Measurements from ENCODE around the gene HELB. TPM values are rescaled to one million over a fixed set of nuclear protein-coding genes. Genes with fewer than 3 reads are reported as not detected.

The HELB gene
- total and polyA plus RNA-seq, 8 donors: 0.31 to 10.1 (median 0.73) TPM

DNA sequence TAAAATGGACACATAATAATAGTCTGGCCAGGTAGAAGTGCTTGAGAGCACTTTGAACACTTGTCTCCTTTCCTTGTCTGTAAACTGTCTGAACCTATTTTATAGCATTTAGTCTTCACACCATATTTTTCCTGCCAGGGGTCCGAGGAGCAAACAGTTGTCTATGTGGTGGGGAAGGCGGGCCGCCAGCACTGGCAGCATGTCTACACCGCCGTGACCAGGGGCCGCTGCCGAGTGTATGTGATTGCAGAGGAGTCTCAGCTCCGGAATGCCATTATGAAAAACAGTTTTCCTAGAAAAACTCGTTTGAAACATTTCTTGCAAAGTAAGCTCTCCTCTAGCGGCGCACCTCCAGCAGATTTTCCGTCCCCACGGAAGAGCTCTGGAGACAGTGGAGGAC lies 28.7 kb downstream of the HELB start:
- intact Hi-C loops (cut with DNase I; ENCODE audit: low total_unique reads): no loop called here
- WGBS, 5 donors: 84 to 96% (median 93%) methylated on average over 13 of the region's 13 CpGs
- DNase-seq: no peak
- TF ChIP-seq POLR2A (IDR thresholded peaks at IDR 0.05) (no peak), EP300 (IDR thresholded peaks at IDR 0.05) (no peak), POLR2AphosphoS5 (IDR thresholded peaks at IDR 0.05) (no peak)
- TF ChIP-seq, protein P1, sequence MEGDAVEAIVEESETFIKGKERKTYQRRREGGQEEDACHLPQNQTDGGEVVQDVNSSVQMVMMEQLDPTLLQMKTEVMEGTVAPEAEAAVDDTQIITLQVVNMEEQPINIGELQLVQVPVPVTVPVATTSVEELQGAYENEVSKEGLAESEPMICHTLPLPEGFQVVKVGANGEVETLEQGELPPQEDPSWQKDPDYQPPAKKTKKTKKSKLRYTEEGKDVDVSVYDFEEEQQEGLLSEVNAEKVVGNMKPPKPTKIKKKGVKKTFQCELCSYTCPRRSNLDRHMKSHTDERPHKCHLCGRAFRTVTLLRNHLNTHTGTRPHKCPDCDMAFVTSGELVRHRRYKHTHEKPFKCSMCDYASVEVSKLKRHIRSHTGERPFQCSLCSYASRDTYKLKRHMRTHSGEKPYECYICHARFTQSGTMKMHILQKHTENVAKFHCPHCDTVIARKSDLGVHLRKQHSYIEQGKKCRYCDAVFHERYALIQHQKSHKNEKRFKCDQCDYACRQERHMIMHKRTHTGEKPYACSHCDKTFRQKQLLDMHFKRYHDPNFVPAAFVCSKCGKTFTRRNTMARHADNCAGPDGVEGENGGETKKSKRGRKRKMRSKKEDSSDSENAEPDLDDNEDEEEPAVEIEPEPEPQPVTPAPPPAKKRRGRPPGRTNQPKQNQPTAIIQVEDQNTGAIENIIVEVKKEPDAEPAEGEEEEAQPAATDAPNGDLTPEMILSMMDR (IDR thresholded peaks at IDR 0.05): no peak
- no peak overlapping the region for H3K4me3 ChIP-seq
- no peaks in the 10 kb centered on the region for H3K4me1 ChIP-seq
- no peak overlapping the region for H3K27ac ChIP-seq
- H3K9me3 ChIP-seq: no peaks in the 10 kb centered on the region
- peaks cover 0 to 34% (median 28%) of the 10 kb centered on the region in 4 donors for H3K36me3 ChIP-seq
- no peaks in the 10 kb centered on the region for H3K27me3 ChIP-seq

DNA sequence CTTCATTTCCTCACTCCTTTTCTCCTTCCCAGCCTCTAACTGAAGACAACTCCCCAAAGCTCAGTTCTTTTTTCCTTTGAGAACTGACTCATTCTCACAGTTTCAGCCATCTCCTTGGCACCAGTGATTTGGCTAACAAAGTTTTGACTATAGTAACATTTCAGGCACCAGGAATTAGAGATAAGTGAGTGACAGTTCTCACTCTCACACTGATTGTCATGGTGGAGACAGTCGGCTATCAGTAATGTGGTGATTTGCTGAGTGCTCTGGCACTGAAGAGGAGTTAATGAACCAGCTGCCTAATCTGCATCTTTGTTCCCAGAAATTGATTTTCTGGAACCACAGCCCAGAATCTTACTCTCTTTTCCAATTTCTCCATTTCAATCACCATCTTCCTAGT lies 29.5 kb downstream of the HELB start:
- intact Hi-C loops (cut with DNase I; ENCODE audit: low total_unique reads): no loop called here
- Histone ChIP-seq H3K27me3 (no peaks in the 10 kb centered on the region), H3K27ac (no peak overlapping the region), H3K9me3 (no peaks in the 10 kb centered on the region), H3K36me3 (peaks cover 0 to 34% (median 26%) of the 10 kb centered on the region in 4 donors), H3K4me1 (no peaks in the 10 kb centered on the region), H3K4me3 (no peak overlapping the region)
- TF ChIP-seq, protein P1 (IDR thresholded peaks at IDR 0.05): no peak
- no peak for TF ChIP-seq EP300 (IDR thresholded peaks at IDR 0.05)
- TF ChIP-seq POLR2A (IDR thresholded peaks at IDR 0.05): no peak
- TF ChIP-seq POLR2AphosphoS5 (IDR thresholded peaks at IDR 0.05): no peak
- WGBS, 5 donors: 86 to 100% (median 94%) methylated on average over 1 of the region's 1 CpG
- DNase-seq: no peak

DNA sequence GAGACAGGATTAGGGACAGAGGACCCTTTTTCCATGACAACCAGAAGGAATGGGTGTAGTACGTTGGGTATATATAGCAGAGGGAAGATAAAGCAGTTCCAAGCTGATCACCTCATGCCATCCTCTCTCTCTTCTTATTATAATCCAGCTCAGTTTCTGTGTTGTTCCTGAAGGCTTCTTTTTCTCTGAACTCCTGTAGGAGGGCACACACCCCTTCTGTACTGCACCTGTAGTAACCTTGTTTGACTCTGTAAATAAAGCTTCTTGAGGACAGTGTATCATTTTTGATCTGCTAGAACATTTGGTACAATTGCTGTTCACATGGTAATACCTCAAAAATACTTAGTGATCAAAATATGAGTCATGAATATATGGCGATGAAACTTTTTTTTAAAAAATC lies 33.5 kb downstream of the HELB start:
- TF ChIP-seq POLR2A (IDR thresholded peaks at IDR 0.05): no peak
- TF ChIP-seq POLR2AphosphoS5 (IDR thresholded peaks at IDR 0.05): no peak

DNA sequence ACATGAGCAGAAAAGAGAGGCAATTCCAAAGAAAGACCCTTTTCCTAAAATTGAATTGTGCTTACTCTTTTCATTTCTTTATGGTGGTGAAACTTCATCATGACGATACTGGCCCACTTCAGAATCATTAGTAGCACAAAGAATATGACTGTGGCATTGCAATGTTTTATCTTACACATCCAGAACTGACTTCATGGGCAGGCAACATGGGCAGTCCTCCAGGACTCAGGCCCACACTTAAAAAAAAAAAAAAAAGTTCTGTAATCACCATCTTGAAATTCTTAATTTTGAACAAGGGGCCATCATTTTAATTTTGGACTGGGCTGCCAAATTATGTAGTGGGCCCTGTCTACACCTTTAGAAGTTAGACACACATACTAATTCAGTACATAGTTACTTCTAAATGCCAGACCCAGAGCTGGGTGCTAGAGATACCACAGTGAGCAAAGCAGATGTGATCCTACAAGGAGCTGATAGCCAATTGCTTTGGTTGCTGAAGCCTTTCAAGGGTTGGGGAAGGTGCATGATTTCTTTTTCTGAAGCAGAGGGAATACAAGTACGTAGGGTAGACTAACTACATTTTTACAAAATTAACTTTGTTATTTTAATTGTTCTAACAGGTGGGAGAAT lies 35.2 kb downstream of the HELB start:
- Histone ChIP-seq H3K4me1 (no peaks in the 10 kb centered on the region), H3K36me3 (peaks cover 5 to 67% (median 57%) of the 10 kb centered on the region in 4 donors), H3K9me3 (peaks cover 3 to 26% (median 11%) of the 10 kb centered on the region in 4 donors), H3K27me3 (no peaks in the 10 kb centered on the region), H3K4me3 (no peak overlapping the region), H3K27ac (no peak overlapping the region)
- TF ChIP-seq EP300 (IDR thresholded peaks at IDR 0.05): no peak
- TF ChIP-seq, protein P1 (IDR thresholded peaks at IDR 0.05): no peak
- no peak for TF ChIP-seq POLR2AphosphoS5 (IDR thresholded peaks at IDR 0.05)
- TF ChIP-seq POLR2A (IDR thresholded peaks at IDR 0.05): no peak
- WGBS, 5 donors: 94 to 98% (median 96%) methylated on average over 2 of the region's 2 CpGs
- DNase-seq: no peak
- intact Hi-C loops (cut with DNase I; ENCODE audit: low total_unique reads): no loop called here

More for the DNA sequence above, 33.5 kb downstream of the HELB start:
- Histone ChIP-seq H3K4me3 (no peak overlapping the region), H3K36me3 (peaks cover 5 to 72% (median 58%) of the 10 kb centered on the region in 4 donors), H3K27ac (no peak overlapping the region), H3K4me1 (no peaks in the 10 kb centered on the region), H3K9me3 (peaks cover 0 to 8% (median under 1%) of the 10 kb centered on the region in 4 donors), H3K27me3 (no peaks in the 10 kb centered on the region)
- intact Hi-C loops (cut with DNase I; ENCODE audit: low total_unique reads): no loop called here
- WGBS, 5 donors: 86 to 96% (median 92%) methylated on average over 2 of the region's 2 CpGs
- no peak for DNase-seq

DNA sequence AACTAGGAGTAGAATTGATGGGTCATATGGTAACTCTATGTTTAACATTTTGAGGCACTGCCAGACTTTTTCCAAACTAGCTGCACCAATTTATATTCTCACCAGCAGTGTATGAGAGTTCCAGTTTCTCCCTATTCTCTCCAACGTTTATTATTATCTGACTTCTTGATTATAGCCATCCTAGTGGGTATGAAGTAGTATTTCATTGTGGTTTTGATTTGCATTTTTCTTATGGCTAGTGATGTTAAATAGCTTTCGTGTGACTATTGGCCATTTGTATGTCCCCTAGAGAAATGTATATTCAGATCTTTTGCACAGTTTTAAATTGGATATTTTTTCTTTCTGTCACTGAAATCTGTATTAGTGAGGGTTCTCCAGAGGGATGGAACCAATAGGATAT lies 37.8 kb downstream of the HELB start:
- Histone ChIP-seq H3K9me3 (peaks cover 3 to 29% (median 15%) of the 10 kb centered on the region in 4 donors), H3K36me3 (peaks cover 5 to 82% (median 63%) of the 10 kb centered on the region in 4 donors), H3K4me1 (no peaks in the 10 kb centered on the region), H3K27me3 (no peaks in the 10 kb centered on the region), H3K27ac (no peak overlapping the region), H3K4me3 (no peak overlapping the region)
- TF ChIP-seq POLR2AphosphoS5 (IDR thresholded peaks at IDR 0.05) (no peak), EP300 (IDR thresholded peaks at IDR 0.05) (no peak), POLR2A (IDR thresholded peaks at IDR 0.05) (no peak)
- TF ChIP-seq, protein P1 (IDR thresholded peaks at IDR 0.05): no peak
- 88 to 97% (median 96%) methylated on average over 2 of the region's 2 CpGs for WGBS, 5 donors
- no peak for DNase-seq
- intact Hi-C loops (cut with DNase I; ENCODE audit: low total_unique reads): no loop called here

Measured in stomach (tissue), 9 donors.